HL-60 (cell line): ENCODE measurements around the gene MTLN.
"Not testable (repeated sequence)": the region's sequence is repeated elsewhere in the genome, so short reads cannot be mapped to it uniquely, and the experiment has no call there.

ENCODE experiments used
- POLR2AphosphoS5 ChIP-seq: IDR thresholded peaks from 2 replicates; pipeline ENCODE4 v1.6.1; 2012; ENCODE audit warnings: low read depth
- TF ChIP-seq, protein P1 (sequence below): IDR thresholded peaks from 2 replicates; pipeline ENCODE4 v1.6.1; 2012; ENCODE audit warnings: low read depth; ENCODE audit not compliant: insufficient replicate concordance

DNA sequence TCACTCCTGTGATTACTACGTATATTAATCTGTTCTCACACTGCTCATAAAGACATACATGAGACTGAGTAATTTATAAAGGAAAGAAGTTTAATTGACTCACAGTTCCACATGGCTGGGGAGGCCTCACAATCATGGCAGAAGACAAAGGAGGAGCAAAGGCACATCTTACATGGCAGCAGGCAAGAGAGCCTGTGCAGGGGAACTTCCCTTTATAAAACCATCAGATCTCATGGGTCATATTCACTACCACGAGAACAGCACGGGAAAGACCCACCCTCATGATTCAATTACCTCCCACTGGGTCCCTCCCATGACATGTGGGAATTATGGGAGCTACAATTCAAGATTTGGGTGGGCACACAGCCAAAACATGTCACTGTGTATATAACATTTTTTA is 1.2 kb upstream of the MTLN start:
- not testable (repeated sequence) for TF ChIP-seq POLR2AphosphoS5
- TF ChIP-seq, protein P1, sequence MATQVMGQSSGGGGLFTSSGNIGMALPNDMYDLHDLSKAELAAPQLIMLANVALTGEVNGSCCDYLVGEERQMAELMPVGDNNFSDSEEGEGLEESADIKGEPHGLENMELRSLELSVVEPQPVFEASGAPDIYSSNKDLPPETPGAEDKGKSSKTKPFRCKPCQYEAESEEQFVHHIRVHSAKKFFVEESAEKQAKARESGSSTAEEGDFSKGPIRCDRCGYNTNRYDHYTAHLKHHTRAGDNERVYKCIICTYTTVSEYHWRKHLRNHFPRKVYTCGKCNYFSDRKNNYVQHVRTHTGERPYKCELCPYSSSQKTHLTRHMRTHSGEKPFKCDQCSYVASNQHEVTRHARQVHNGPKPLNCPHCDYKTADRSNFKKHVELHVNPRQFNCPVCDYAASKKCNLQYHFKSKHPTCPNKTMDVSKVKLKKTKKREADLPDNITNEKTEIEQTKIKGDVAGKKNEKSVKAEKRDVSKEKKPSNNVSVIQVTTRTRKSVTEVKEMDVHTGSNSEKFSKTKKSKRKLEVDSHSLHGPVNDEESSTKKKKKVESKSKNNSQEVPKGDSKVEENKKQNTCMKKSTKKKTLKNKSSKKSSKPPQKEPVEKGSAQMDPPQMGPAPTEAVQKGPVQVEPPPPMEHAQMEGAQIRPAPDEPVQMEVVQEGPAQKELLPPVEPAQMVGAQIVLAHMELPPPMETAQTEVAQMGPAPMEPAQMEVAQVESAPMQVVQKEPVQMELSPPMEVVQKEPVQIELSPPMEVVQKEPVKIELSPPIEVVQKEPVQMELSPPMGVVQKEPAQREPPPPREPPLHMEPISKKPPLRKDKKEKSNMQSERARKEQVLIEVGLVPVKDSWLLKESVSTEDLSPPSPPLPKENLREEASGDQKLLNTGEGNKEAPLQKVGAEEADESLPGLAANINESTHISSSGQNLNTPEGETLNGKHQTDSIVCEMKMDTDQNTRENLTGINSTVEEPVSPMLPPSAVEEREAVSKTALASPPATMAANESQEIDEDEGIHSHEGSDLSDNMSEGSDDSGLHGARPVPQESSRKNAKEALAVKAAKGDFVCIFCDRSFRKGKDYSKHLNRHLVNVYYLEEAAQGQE: not testable (repeated sequence)
